Activated gamma-delta T cell (primary cell): ENCODE data around the gene LMAN1.

Source experiments
- DNase-seq: peaks from one replicate; lab custom pipeline; 2025; lab: John Stamatoyannopoulos, UW

LMAN1 gene

GRCh38 chr18:59360381-59360780 is 1.3 kb upstream of the LMAN1 start:
- DNase-seq: no peak

GRCh38 chr18:59359576-59359952 is 499 bp upstream of the LMAN1 start:
- DNase-seq: no peak

DNA sequence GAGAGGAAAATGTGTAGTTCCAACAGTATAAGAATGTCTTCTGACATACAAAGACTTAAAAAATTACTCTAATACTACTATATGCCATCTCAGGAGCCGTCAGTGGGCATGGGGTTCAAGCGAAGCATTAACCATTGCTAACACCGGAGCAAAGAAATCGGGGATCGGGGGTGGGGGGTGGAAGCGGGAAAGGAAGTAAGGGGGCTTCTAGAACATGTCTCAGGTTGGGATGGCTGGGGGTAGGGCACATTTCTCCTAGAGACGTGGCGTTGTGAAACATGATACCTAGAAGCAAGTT is 702 bp downstream of the LMAN1 start:
- DNase-seq: no peak

GRCh38 chr18:59357928-59358327 is 1.1 kb downstream of the LMAN1 start:
- no peak for DNase-seq

DNA sequence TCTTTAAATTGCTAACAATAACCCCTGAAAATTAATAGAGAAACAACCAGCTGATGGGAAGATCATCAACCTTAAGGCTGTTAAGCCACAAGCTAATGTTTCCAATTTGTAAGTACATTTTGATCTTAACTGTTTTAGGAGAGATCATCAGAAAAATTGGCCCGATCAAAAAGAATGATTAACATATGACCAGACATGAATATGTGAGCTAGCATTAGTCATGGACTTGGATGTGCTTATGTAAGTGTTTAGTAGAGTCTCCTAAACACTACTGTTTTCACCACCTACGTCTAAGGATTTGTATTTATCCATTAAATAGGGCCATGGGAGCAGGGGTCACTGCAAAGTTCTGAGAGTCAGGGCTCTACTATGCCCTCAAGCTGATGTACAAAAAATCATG is 4.3 kb downstream of the LMAN1 start:
- no peak for DNase-seq

GRCh38 chr18:59353079-59353680 is 5.9 kb downstream of the LMAN1 start:
- DNase-seq: no peak

DNA sequence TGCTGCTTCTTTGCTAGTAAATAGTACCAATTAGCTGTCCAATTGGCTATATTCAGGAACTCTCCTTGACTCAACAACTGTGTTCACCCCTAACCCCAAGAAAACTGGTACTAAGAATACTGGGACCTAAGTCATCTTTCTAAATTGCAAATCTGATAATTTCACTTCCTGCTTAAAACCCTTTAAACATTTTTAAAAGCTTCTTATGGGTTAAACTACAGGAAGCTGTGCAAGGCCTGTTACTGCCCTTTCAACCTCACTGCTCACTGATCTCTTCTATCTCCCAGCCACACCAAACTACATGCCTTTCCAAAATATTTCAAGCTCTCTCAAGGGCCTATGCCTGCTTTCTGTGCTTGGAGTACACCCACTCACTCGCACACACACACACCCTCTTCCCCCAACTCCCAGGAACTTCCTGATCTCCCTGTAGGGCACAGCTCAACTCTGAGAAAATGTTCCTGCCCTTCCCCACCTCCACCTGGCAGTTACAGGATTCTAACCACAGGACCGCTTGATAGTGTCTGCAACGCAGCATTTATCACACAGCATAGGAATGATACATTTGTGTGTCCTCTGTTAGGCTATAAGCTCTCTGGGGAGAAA is 6.7 kb downstream of the LMAN1 start:
- DNase-seq: no peak

GRCh38 chr18:59345556-59345955 is 13.5 kb downstream of the LMAN1 start:
- no peak for DNase-seq

- DNase-seq: no peak
These were observed 14.1 kb downstream of the LMAN1 start for GRCh38 chr18:59344996-59345395.

GRCh38 chr18:59343926-59344325 is 15.1 kb downstream of the LMAN1 start:
- no peak for DNase-seq

DNA sequence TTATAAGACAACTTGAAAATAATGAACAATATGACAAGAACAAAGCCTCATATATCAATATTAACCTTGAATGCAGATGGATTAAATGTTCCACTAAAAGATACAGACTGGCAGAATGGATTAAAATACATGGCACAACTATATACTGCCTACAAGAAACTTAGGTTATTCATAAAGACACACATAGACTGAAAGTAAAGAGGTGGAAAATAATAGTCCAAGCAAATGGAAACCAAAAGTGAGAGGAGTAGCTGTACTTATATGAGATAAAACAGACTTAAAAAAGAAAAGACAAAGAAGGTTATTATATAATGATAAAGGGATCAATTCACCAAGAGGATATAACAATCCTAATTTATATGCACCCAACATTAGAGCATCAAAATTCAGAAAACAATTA is 18.2 kb downstream of the LMAN1 start:
- no peak for DNase-seq

DNA sequence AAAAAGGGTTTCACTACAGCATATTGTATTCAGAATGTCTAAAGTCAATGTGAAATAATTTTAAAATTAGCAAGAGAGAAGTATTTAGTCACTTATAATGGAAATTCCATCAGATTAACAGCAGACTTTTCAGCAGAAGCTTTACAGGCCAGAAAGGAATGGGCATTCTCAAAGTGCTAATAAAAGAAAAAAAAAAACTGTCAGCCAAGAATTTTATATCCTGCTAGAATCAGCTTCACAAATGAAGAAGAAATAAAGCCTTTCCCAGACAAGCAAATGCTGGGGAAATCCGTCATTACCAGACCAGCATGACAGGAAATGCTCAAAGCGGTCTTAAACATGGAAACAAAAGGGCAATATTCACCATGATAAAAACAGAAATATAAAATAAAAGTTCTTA is 18.8 kb downstream of the LMAN1 start:
- no peak for DNase-seq

- DNase-seq: no peak
These were observed 26.1 kb downstream of the LMAN1 start for GRCh38 chr18:59332986-59333385.

- no peak for DNase-seq
These were observed 30.4 kb downstream of the LMAN1 start for GRCh38 chr18:59328683-59329082.

DNA sequence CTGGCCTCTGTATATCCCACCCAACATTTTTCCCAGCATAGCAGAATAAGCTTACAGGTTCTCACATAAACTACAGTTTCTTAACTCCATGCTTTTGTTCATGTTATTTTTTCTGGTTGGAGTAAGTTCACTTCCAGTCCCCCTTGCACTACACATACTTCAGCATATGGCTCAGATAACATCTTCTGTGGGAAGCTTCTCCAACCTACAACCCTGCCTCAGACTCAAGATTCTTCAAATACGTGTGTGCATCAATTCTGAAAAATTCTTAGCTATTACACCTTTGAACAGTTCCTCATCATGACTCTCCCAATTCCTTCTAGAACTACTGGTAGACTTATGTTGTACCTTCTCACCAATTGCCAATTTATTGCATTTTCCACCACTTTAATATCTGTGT is 33.1 kb downstream of the LMAN1 start:
- no peak for DNase-seq

- no peak for DNase-seq
These were observed 34.5 kb downstream of the LMAN1 start for GRCh38 chr18:59324623-59324971.

DNA sequence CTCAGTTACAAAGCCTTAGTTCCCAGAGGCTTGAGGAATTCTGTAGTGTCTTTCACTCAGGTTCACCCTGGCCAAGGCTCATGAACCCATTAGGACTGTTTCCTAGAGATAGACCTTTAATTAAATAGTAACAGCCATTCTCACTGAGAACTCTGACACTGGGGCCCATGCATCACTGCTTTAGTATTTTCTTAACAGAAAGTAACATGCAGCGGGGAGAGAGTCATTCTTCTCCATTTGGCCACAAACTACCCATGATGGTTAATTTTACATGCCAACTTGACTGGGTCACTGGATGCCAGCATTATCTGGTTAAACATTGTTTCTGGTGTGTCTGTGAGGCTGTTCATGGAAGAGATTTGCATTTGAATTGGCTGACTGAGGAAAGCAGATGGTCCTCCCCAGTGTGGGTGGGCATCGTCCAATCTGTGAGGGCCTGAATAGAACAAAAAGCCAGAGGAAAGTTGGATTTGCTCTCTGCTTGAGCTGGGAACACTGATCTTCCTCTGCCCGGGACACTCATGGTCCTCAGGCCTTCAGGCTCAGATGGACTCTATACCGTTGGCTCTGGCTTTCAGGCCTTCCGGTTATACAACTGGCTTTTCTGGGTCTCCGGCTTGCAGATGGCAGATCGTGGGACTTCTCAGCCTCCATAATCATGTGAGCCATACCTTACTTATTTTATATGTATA is 35.0 kb downstream of the LMAN1 start:
- DNase-seq: no peak

- DNase-seq: no peak
These were observed 40.5 kb downstream of the LMAN1 start, which contains the start of gene CPLX4 for GRCh38 chr18:59318460-59319050. CPLX4 (minus strand) TSS chr18:59318649; CDS start chr18:59318462, 187 bp downstream.

DNA sequence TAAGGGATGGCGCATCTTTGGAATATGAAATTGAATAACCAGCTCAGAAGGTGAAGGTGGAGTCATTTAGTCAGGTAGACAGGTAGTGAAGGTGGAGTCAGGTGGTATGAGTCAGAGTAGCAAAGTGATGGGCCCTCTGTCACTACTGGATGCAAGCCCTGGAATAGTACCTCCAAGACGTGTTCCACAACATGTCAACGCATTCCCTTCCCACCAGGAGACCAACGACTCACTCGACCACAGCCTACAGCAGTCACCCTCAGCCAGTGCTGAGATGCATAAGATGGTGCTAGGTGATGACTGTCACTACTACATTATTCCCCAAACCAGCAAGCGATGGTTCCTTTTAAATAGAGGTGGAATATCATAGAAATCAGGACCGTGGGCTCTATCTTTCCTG is 47.4 kb downstream of the LMAN1 start:
- no peak for DNase-seq

DNA sequence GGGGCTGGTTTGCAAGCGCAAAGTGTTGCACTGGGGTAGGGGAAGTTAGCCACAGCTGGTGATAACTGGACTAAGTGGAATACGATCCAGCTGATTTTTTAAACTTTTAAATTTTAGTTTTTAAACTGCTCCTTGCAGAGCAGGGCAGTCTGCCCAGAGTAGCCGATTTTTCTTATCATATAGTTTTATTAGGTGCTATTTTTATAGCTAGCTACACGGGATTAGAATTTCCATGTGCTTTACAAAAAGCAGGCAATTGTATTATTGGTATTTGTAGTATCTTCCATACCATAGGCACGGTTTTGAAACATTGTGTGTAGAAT is 50.2 kb downstream of the LMAN1 start:
- DNase-seq: no peak

DNA sequence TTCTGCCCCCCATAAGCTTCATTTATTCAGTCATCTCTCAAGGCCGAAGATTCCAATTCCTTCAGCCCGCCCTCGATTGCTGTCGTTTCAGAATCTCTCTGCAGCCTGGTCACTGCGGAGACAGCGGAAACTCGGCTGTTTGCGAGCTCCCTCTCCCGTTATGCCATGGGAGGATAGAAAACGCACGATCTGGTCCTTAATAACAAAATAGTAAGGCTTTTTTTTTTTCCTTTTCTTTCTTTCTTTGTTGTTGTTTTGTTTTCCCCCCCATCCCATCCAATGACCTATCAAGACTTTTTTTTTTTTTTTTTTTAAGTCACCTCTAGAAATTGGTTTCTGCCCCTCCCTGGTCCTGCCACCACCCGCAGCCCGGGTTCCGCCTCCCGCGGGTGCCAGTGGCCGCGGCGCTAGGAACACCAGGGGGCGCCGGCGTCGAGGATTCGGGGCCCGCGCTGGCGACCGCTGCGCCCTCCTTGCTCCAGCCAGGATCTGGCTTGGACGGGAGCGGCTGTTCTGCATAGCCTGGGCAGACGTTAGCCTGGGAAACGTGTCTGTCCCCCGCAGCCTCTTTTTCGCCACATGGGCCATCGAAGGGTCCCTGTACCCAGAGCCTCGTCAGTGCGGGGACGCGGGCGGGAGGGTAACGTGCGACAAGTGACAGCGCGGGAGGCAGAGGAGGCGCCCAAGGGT is 50.7 kb downstream of the LMAN1 start:
- DNase-seq: peak; percentile 18

GRCh38 chr18:59306640-59307039 is 52.4 kb downstream of the LMAN1 start:
- no peak for DNase-seq

DNA sequence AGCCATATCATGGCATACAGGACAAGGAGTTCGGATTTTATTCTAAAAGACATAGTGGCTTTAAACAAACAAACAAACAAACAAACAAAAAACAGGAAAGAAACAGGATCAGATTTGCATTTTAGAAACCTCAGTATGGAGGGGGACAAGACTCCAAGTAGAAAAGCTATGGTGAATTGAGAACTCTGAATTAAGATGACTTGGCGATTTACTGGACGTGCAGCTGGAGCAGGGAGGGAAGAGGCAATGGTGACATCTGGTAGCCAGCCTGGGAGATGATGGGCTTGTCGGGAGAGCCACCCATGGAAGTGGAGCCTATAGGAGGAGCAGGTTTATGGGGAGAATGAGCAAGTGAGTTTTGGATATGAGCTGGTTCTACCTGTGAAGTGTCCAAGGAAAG is 53.8 kb downstream of the LMAN1 start:
- no peak for DNase-seq
